ENCODE results near the gene WASF3. TPM values are rescaled to one million over a fixed set of nuclear protein-coding genes. Genes with fewer than 3 reads are reported as not detected.

The WASF3 gene
- total RNA-seq, 2 donors from 2014 or later, result 0.06 to 0.16 TPM

DNA sequence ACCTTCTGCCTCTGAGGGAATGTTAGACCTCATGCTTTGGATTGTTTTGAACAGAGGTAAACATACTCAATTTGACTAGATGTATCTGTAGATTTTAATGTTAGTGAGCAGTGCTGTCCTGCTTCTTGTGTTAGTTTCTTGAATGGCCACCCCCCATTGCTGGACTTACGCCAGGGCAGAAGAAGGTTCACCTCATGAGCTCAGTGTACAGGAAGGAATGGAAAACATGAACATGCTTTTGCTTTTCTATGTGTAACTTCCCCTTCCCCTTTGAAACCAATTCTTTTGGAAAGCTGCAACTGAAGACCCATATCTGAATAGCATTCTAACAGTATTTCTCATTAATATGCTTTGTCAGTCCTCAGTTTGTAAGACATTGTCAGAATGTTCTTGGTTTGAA lies 32.3 kb downstream of the WASF3 start:
- Mint-ChIP-seq H3K27me3 (peaks cover 34% of the 10 kb centered on the region), H3K4me3 (no peak overlapping the region), H3K36me3 (ENCODE audit: low read depth) (no peaks in the 10 kb centered on the region), H3K9me3 (no peaks in the 10 kb centered on the region), H3K27ac (no peak overlapping the region), H3K4me1 (no peaks in the 10 kb centered on the region)
- ATAC-seq (replicated peaks), result no peak

DNA sequence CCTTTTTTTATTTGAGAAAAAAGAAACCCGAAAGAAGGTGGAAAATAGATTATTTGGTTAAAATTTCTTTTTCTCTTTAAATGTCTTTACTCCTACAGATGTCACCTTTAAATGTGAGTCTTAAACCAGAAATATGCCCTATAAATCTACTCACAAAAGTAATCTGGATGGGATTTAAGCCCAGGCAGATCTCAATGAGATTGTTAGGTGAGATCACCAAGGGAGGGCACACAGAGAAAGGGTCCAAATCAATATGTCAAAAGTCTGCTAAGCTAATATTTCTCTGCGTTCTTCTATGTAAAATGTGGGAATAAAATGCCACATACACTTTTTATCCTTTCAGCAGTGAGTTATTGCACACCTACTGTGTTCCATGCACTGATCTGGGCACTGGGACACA lies 32.9 kb downstream of the WASF3 start:
- H3K4me3 Mint-ChIP-seq, result no peak overlapping the region
- ATAC-seq (replicated peaks), result no peak
- no peaks in the 10 kb centered on the region for H3K9me3 Mint-ChIP-seq
- H3K4me1 Mint-ChIP-seq, result no peaks in the 10 kb centered on the region
- H3K27me3 Mint-ChIP-seq, result peaks cover 36% of the 10 kb centered on the region
- H3K27ac Mint-ChIP-seq, result no peak overlapping the region
- H3K36me3 Mint-ChIP-seq (ENCODE audit: low read depth), result no peaks in the 10 kb centered on the region

DNA sequence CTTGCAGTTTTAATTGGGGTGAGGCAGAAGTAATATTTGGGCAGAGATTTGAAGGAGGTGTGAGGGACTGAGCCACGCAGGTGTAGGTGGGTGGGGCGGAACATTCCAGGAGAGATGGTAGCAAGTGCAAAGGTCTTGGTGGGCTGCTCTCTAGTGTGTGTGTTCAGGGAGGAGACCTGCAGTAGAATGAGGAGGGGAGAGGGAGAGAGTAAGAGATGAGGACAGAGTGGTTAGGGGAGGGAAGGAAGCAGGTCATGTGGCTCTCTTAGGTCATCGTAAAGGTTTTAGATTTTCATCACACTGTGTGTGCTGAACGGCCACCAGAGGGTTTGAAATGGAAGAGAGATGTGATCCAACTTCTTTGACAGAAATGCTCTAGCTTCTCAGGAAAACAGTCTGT lies 33.5 kb downstream of the WASF3 start:
- Mint-ChIP-seq H3K4me3 (no peak overlapping the region), H3K9me3 (no peaks in the 10 kb centered on the region), H3K4me1 (no peaks in the 10 kb centered on the region), H3K36me3 (ENCODE audit: low read depth) (no peaks in the 10 kb centered on the region), H3K27ac (no peak overlapping the region), H3K27me3 (peaks cover 36% of the 10 kb centered on the region)
- no peak for ATAC-seq (replicated peaks)

DNA sequence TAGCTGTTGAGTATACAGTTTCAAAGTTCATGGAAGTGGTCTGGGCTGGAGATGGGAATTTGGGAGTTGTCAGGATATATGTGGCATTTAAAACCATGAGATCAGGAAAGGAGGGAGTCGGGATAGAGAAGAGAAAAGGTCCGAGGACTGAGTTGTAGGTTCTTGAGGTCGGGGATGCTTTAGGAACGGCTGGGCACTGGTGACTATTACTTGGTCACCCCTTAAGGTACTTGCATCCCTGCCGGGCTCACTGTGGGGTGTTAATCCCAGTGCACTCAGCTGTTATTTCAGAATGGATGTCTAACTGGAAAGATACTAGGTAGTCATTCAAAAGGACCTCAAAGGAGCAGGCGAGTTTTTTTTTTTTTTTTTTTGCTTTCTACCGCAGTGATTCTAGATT lies 34.2 kb downstream of the WASF3 start:
- Mint-ChIP-seq H3K27ac (no peak overlapping the region), H3K4me3 (no peak overlapping the region), H3K4me1 (no peaks in the 10 kb centered on the region), H3K36me3 (ENCODE audit: low read depth) (no peaks in the 10 kb centered on the region), H3K27me3 (peaks cover 36% of the 10 kb centered on the region), H3K9me3 (peaks cover 3% of the 10 kb centered on the region)
- ATAC-seq (replicated peaks), result no peak

DNA sequence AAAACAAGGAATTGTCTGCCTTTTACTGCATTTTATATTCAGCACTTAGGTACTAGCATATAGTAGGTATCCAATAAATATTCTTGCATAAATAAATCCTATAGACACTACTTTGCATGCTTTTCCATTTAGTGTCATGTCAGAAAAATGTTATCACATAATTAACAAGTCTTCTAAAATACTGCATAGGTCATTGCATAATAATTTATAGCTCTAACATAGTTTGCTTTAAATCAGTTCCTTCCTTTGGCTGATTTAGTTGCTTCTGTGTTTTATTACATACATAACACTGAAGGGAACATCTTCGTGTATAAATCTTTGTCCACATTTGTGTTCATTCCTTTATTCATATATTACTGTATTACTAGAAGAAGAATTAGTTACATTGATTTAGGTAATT lies 36.2 kb downstream of the WASF3 start:
- H3K27me3 Mint-ChIP-seq, result peaks cover 34% of the 10 kb centered on the region
- peaks cover 8% of the 10 kb centered on the region for H3K9me3 Mint-ChIP-seq
- ATAC-seq (replicated peaks), result no peak
- H3K27ac Mint-ChIP-seq, result no peak overlapping the region
- H3K4me3 Mint-ChIP-seq, result no peak overlapping the region
- no peaks in the 10 kb centered on the region for H3K36me3 Mint-ChIP-seq (ENCODE audit: low read depth)
- H3K4me1 Mint-ChIP-seq, result no peaks in the 10 kb centered on the region

DNA sequence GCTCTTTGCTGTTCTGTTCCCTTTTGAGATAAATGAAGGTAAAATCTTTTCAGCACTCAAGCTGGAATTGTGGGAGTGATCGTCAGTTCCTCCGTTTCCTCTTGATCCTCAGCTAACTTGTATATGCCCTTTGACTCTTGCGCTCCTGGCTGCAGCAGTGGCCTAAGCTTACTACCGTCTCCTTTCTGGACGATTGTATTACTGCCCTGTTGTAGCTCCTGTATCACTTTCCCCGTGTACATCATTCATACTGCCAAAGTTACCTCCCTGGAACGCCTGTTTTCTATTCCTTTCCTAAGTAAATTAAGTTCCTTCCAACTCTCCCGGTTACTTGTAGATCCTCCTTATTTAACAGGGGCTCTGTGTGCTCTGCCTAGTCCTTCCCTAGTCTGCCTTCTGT lies 36.9 kb downstream of the WASF3 start:
- H3K4me1 Mint-ChIP-seq, result no peaks in the 10 kb centered on the region
- no peak for ATAC-seq (replicated peaks)
- H3K27me3 Mint-ChIP-seq, result peaks cover 31% of the 10 kb centered on the region
- H3K4me3 Mint-ChIP-seq, result no peak overlapping the region
- H3K27ac Mint-ChIP-seq, result no peak overlapping the region
- peaks cover 8% of the 10 kb centered on the region for H3K9me3 Mint-ChIP-seq
- no peaks in the 10 kb centered on the region for H3K36me3 Mint-ChIP-seq (ENCODE audit: low read depth)

DNA sequence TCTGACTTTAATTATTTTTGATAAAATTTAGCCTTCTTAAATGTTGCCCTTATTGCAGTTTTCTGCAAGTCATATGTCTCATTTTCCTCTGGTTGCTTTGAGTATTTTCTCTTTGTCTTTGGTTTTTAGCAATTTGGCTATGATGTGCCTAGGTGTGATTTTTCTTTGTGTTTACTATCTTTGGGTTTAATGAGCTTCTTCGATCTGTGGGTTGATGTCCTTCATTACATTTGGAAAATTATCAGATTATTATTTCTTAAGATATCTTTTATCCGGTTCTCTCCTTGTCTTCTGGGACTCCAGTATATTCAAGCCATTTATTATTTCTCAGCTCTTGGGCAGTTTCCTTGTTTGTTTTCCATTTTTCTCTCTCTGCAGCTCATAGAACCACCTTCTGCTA lies 39.0 kb downstream of the WASF3 start:
- H3K9me3 Mint-ChIP-seq, result peaks cover 8% of the 10 kb centered on the region
- H3K4me3 Mint-ChIP-seq, result no peak overlapping the region
- ATAC-seq (replicated peaks), result no peak

DNA sequence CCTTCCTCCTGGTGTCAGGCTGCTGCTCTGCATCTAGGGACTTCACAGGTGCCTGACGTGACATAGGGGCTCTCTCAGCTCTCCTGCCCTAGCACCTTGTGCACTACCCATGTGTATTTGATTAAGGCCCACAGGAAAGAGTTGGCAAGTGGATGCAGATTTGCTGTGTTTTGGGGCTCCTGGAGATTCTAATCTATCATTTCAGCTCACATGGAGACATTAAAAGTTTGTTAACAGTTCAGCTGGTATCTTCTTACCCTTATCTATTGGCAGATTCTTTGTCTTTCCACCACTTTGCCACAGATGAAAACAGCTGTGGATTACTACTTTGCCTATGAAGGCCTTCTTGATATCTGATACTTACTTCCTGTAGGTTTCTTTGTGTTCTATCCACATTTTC lies 41.9 kb downstream of the WASF3 start:
- Mint-ChIP-seq H3K4me3 (no peak overlapping the region), H3K4me1 (no peaks in the 10 kb centered on the region), H3K27me3 (peaks cover 31% of the 10 kb centered on the region), H3K27ac (no peak overlapping the region), H3K9me3 (peaks cover 8% of the 10 kb centered on the region), H3K36me3 (ENCODE audit: low read depth) (no peaks in the 10 kb centered on the region)
- ATAC-seq (replicated peaks), result no peak

More for the DNA sequence above, 39.0 kb downstream of the WASF3 start:
- Mint-ChIP-seq H3K27me3 (peaks cover 28% of the 10 kb centered on the region), H3K27ac (no peak overlapping the region), H3K4me1 (no peaks in the 10 kb centered on the region), H3K36me3 (ENCODE audit: low read depth) (no peaks in the 10 kb centered on the region)

DNA sequence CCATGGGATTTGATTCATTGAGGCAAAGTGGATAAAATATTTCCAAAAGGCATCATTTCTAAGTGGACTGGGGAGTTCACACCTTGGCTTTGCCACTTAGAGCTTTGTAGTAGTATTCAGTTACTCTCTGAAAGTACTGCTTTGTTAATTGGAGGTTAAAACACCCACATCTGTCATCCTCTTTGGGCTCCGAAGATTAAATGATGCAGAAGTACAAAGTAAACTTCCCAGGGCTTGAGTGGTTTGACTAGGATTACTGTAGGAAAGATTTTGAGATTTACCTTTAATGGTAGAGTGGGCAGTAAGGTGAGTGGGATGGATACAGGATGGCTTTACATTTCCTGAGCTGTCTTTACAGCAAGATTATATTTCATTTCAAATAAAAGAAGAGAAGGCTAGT lies 42.4 kb downstream of the WASF3 start:
- no peaks in the 10 kb centered on the region for H3K4me1 Mint-ChIP-seq
- no peak for ATAC-seq (replicated peaks)
- H3K9me3 Mint-ChIP-seq, result peaks cover 8% of the 10 kb centered on the region
- no peak overlapping the region for H3K4me3 Mint-ChIP-seq
- H3K36me3 Mint-ChIP-seq (ENCODE audit: low read depth), result no peaks in the 10 kb centered on the region
- no peak overlapping the region for H3K27ac Mint-ChIP-seq
- peaks cover 27% of the 10 kb centered on the region for H3K27me3 Mint-ChIP-seq

DNA sequence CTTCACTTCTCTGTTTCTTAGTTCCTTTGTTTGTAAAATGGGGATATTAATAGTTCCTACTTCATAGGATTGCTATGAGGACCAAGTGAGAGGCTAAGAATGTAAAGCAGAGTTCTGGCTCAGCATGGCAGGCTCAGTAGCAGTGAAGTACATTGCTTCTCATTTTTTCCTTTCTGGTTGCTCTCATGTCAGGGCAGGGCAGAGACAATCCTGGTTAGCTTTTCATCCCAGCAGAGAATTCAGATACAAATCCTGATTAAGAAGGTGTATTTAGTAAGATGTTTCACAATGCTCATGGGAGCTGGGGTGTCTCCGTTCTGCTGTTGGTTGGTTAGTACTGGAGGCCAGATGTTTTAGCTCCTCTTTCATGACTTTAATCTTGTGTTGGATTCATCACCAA lies 42.9 kb downstream of the WASF3 start:
- ATAC-seq (replicated peaks), result no peak
- H3K27ac Mint-ChIP-seq, result no peak overlapping the region
- no peaks in the 10 kb centered on the region for H3K36me3 Mint-ChIP-seq (ENCODE audit: low read depth)
- peaks cover 26% of the 10 kb centered on the region for H3K27me3 Mint-ChIP-seq
- H3K9me3 Mint-ChIP-seq, result peaks cover 8% of the 10 kb centered on the region
- no peak overlapping the region for H3K4me3 Mint-ChIP-seq
- H3K4me1 Mint-ChIP-seq, result no peaks in the 10 kb centered on the region

DNA sequence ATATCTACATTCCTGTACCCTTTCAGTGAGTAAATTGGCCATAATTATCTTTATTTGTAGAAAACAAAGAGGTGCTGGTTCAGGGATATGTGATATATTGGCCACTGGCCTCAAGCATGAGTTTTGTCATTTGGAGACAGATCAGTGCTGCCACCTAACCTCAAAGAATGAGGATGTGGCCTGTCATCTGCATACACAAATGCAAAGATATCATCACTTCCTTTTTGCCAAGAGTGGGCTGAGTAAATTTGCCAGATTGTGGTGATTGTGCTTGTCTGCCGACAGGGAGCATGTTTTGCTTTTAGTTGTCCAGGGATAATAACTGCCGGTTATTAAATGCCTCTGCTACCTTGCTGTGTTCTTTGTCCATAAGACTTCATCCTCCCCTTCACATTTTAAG lies 44.2 kb downstream of the WASF3 start:
- peak; percentile 60 for ATAC-seq (replicated peaks)
- H3K4me3 Mint-ChIP-seq, result no peak overlapping the region
- peaks cover 23% of the 10 kb centered on the region for H3K27me3 Mint-ChIP-seq
- no peak overlapping the region for H3K27ac Mint-ChIP-seq
- no peaks in the 10 kb centered on the region for H3K4me1 Mint-ChIP-seq
- H3K36me3 Mint-ChIP-seq (ENCODE audit: low read depth), result no peaks in the 10 kb centered on the region
- peaks cover 6% of the 10 kb centered on the region for H3K9me3 Mint-ChIP-seq

DNA sequence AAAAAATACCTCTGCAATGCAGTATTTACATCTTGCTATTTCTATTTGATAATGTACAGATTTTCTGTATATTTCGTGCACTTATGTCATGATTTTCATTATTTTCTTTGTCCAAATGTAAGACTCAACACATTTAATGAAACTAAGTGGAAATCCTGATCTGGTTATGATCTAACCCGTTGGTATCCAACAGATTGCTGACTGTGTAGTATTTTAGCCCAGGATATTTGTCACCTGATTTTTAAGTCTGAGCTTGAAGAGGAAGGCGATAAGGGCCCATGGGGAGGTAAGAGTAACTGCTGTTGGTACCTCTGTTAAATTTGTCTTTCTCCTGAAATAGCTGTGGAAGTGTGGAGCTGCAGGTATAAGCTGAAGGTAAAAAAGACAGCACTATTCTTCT lies 45.3 kb downstream of the WASF3 start:
- no peak overlapping the region for H3K27ac Mint-ChIP-seq
- no peaks in the 10 kb centered on the region for H3K36me3 Mint-ChIP-seq (ENCODE audit: low read depth)
- H3K27me3 Mint-ChIP-seq, result peaks cover 21% of the 10 kb centered on the region
- no peak overlapping the region for H3K4me3 Mint-ChIP-seq
- peaks cover 3% of the 10 kb centered on the region for H3K9me3 Mint-ChIP-seq
- no peak for ATAC-seq (replicated peaks)
- H3K4me1 Mint-ChIP-seq, result no peaks in the 10 kb centered on the region

DNA sequence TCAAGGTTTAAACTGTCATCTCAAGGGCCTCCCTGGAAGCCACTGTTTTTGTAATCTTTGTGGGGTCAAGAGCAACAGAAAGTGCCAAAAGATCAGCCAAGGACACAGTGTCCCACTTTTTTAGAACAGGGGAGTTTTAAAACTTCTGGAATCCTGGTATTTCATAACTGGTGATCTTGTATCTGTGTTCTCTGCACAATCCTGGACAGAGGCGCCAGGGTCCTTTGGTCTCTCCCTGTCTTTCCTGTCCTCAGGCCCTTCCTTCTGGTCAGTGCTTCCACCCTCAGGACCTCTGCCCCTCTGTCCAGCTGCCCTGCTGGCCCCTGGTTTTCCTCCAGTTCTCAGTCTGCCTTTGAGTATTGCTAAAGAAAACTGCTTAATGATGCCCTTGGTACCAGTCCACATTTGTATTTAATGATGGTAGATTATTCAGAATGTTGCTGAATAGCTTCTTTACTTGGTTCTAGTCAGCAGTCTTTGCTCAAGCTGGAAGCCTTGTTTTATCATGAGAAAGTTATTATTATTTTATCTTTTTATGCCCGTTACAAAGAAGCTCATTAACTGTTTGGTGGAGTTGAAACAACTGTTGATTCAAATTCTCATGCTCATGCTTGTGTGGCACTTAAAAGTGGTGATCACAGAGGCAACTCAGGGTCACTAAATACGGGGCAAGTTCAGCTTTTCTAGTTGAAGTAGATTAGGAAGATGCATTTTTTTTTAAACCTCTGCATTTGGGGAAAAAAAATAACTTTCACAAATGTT lies 47.5 kb downstream of the WASF3 start:
- no peak overlapping the region for H3K27ac Mint-ChIP-seq
- H3K9me3 Mint-ChIP-seq, result no peaks in the 10 kb centered on the region
- no peaks in the 10 kb centered on the region for H3K4me1 Mint-ChIP-seq
- H3K27me3 Mint-ChIP-seq, result peaks cover 21% of the 10 kb centered on the region
- no peak for ATAC-seq (replicated peaks)
- no peak overlapping the region for H3K4me3 Mint-ChIP-seq
- H3K36me3 Mint-ChIP-seq (ENCODE audit: low read depth), result no peaks in the 10 kb centered on the region

DNA sequence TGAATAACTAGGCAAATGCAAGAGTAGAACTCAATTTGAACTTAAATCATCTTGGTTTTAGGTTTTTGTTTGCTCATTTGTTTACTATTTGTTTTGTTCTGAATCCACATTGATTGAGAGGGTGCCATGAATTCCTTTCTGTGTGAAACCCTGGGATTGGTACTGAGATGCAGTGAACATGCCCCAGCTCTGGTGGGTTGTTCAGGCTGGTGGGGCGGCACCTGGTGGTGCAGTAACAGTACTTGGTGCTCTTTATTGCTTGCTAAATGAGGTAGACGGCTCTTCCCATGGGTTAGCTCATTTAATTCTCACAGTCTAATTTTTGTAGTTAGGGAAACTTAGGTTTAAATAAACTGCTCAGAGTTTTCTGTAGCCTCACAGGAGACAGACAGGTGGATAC lies 48.4 kb downstream of the WASF3 start:
- Mint-ChIP-seq H3K4me1 (no peaks in the 10 kb centered on the region), H3K4me3 (no peak overlapping the region), H3K27me3 (peaks cover 25% of the 10 kb centered on the region), H3K36me3 (ENCODE audit: low read depth) (no peaks in the 10 kb centered on the region), H3K27ac (no peak overlapping the region), H3K9me3 (no peaks in the 10 kb centered on the region)
- no peak for ATAC-seq (replicated peaks)

DNA sequence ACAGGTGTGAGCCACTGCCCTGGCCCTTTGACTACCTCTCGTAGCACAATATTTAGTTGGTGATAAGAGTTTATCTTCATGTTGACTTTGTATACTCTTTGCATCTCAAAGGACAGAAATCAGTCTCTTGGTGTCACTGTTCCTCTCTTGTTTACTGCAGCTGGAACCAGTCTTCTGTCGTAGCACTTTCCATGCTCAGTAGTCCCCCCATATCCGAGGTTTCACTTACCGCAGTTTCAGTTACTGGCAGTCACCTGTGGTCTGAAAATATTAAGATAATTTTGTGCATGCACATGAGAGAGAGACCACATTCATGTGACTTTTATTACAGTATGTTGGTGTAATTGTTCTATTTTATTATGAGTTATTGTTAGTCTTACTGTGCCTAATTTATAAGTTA lies 49.1 kb downstream of the WASF3 start:
- Mint-ChIP-seq H3K27ac (no peak overlapping the region), H3K36me3 (ENCODE audit: low read depth) (no peaks in the 10 kb centered on the region), H3K4me3 (no peak overlapping the region), H3K9me3 (no peaks in the 10 kb centered on the region), H3K4me1 (no peaks in the 10 kb centered on the region), H3K27me3 (peaks cover 20% of the 10 kb centered on the region)
- ATAC-seq (replicated peaks), result no peak

DNA sequence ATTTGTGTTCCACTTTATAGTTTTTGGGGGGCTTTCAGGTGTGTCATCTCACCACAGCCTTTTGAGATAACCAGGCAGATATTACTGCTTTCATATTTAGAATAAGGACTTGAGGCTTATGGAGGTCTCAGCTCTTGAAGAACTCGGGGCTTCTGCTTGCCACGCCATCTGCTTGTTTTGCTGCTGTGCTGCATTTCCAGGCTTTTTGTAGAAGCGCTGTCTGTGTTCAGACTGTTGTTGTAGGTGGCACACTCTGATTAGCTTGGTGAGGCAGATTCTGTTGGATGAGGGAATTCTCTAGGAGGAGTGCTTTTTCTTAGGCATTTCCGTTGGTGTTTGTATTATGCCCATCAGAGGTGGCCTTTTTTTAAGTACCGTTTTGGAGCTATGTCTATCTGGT lies 57.2 kb downstream of the WASF3 start:
- Mint-ChIP-seq H3K4me1 (no peaks in the 10 kb centered on the region), H3K27me3 (peaks cover 28% of the 10 kb centered on the region), H3K27ac (no peak overlapping the region), H3K36me3 (ENCODE audit: low read depth) (no peaks in the 10 kb centered on the region), H3K9me3 (no peaks in the 10 kb centered on the region), H3K4me3 (no peak overlapping the region)
- ATAC-seq (replicated peaks), result no peak
